B cell (primary cell): ENCODE results near the gene ARSA. TPM values are rescaled to one million over a fixed set of nuclear protein-coding genes. Genes with fewer than 3 reads are reported as not detected.

Experiments used
- ATAC-seq: fragments of 200-7000 bp; cut with Tn5 transposase; one replicate; pipeline ENCODE4 v1.10.0; 2021; ENCODE audit warnings: low read depth, mild to moderate bottlenecking, moderate number of reproducible peaks, moderate library complexity
- CTCF ChIA-PET: fragments of 350-600 bp; sonication (Branson Sonifier 250); formaldehyde crosslinking; loops from one replicate; lab custom pipeline; 2021; ENCODE audit warnings: antibody characterized with exemption, inconsistent platforms; lab: Charles Lee
- POLR2A ChIA-PET: fragments of 350-600 bp; sonication (Branson Sonifier 250); formaldehyde crosslinking; loops from one replicate; lab custom pipeline; 2021; ENCODE audit warnings: antibody characterized with exemption; lab: Charles Lee
- DNase-seq: peaks from one replicate; pipeline ENCODE4 v3.0.0; 2013
- H2AFZ ChIP-seq: 2 replicates; pipeline ENCODE4 v1.6.1; 2012; ENCODE audit warnings: mild to moderate bottlenecking, low read depth, low read length; ENCODE audit not compliant: insufficient read depth, poor library complexity, severe bottlenecking
- H3K27ac ChIP-seq, 2 donors: 1 replicate in 1 of 2; 2 replicates in 1 of 2; pipeline ENCODE4 v1.5.1; 2012 to 2013; ENCODE audit warnings: low read length in 2 of 2, mild to moderate bottlenecking in 2 of 2, moderate library complexity in 1 of 2
- H3K27me3 ChIP-seq, 4 experiments: fragments of 200-600 bp in 1 of 4; sonication (generic) in 1 of 4; replicated peaks in 1 of 4; 1 replicate in 2 of 4; 2 replicates in 2 of 4; pipeline versions ENCODE4 v1.6.1 to v1.7.0; 2013 to 2016; ENCODE audit warnings: low read length in 3 of 4, mild to moderate bottlenecking in 2 of 4, mixed read lengths in 1 of 4, moderate library complexity in 1 of 4; ENCODE audit not compliant: insufficient read depth in 4 of 4, control insufficient read depth in 3 of 4; ENCODE audit errors: control extremely low read depth in 1 of 4
- H3K36me3 ChIP-seq, 2 experiments: replicated peaks in 1 of 2; 1 replicate in 1 of 2; 2 replicates in 1 of 2; pipeline versions ENCODE4 v1.6.1 to v1.7.1; 2013; ENCODE audit warnings: low read length in 1 of 2; ENCODE audit not compliant: insufficient read depth in 2 of 2, control insufficient read depth in 1 of 2; ENCODE audit errors: control extremely low read depth in 1 of 2, extremely low read depth in 1 of 2
- H3K4me1 ChIP-seq, 2 donors: fragments of 200-600 bp in 1 of 2; sonication (generic) in 1 of 2; 1 replicate in 1 of 2; 2 replicates in 1 of 2; pipeline versions ENCODE4 v1.5.1 to v1.6.1; 2013 to 2017; ENCODE audit warnings: low read length in 2 of 2; ENCODE audit not compliant: control insufficient read depth in 2 of 2, insufficient read depth in 2 of 2
- H3K4me2 ChIP-seq: replicated peaks from 2 replicates; pipeline ENCODE3; 2012; ENCODE audit warnings: mild to moderate bottlenecking, low read depth, low read length; ENCODE audit not compliant: poor library complexity, severe bottlenecking
- H3K4me3 ChIP-seq, 5 experiments: fragments of 200-600 bp in 1 of 5; sonication (generic) in 1 of 5; 1 replicate in 3 of 5; 2 replicates in 2 of 5; pipeline versions ENCODE4 v1.5.1 to v1.7.0; 2011 to 2016; ENCODE audit warnings: low read length in 4 of 5, mild to moderate bottlenecking in 4 of 5, low read depth in 2 of 5, control low read depth in 1 of 5, moderate library complexity in 1 of 5; ENCODE audit not compliant: insufficient read depth in 1 of 5; ENCODE audit errors: control extremely low read depth in 1 of 5, extremely low read depth in 1 of 5
- H3K79me2 ChIP-seq: fragments of 200-600 bp; sonication (generic); one replicate; pipeline ENCODE4 v1.6.0; 2016; ENCODE audit warnings: low read length; ENCODE audit not compliant: control insufficient read depth, insufficient read depth
- H3K9ac ChIP-seq: fragments of 200-600 bp; sonication (generic); 2 replicates; pipeline ENCODE4 v1.6.1; 2017; ENCODE audit warnings: mild to moderate bottlenecking, low read length, moderate library complexity
- H3K9me3 ChIP-seq, 3 donors: one replicate each; pipeline versions ENCODE4 v1.6.1 to v1.7.1; 2013; ENCODE audit warnings: low read length in 2 of 3; ENCODE audit not compliant: control insufficient read depth in 2 of 3, insufficient read depth in 1 of 3; ENCODE audit errors: control extremely low read depth in 1 of 3
- H4K20me1 ChIP-seq: 2 replicates; pipeline ENCODE4 v1.6.0; 2012; ENCODE audit warnings: mild to moderate bottlenecking, low read length; ENCODE audit not compliant: insufficient read depth, control insufficient read depth, poor library complexity, severe bottlenecking
- H3K27ac Mint-ChIP-seq: one replicate; pipeline ENCODE4 v1.8.0; 2021; ENCODE audit warnings: mixed read lengths
- H3K27me3 Mint-ChIP-seq: one replicate; pipeline ENCODE4 v1.8.0; 2021; ENCODE audit warnings: mixed read lengths
- H3K4me1 Mint-ChIP-seq: one replicate; pipeline ENCODE4 v1.8.0; 2021; ENCODE audit warnings: mixed read lengths
- H3K4me3 Mint-ChIP-seq: one replicate; pipeline ENCODE4 v1.8.0; 2021; ENCODE audit warnings: mixed read lengths
- H3K9me3 Mint-ChIP-seq: one replicate; pipeline ENCODE4 v1.8.0; 2022; ENCODE audit warnings: mixed read lengths; ENCODE audit not compliant: insufficient read depth
- CTCF ChIP-seq: fragments of 200-600 bp; IDR thresholded peaks from one replicate; pipeline ENCODE4 v1.8.0; 2022; ENCODE audit warnings: antibody characterized with exemption, mild to moderate bottlenecking
- EZH2 ChIP-seq: IDR thresholded peaks from 2 replicates; pipeline ENCODE4 v1.6.1; 2012; ENCODE audit warnings: borderline replicate concordance, low read depth, mild to moderate bottlenecking, moderate library complexity, low read length; ENCODE audit not compliant: insufficient read depth, poor library complexity, severe bottlenecking
- WGBS: methylation state at CpG from one replicate; pipeline ENCODE4 v1.1.5; 2013; ENCODE audit warnings: missing lambda C conversion rate; ENCODE audit not compliant: insufficient coverage; 5-methylcytosine and 5-hydroxymethylcytosine counted together
- intact Hi-C: fragments of 100-400 bp; cut with micrococcal nuclease; formaldehyde crosslinking; loops from one replicate; pipeline ENCODE4 v1.10.0; 2022
- polyA plus RNA-seq: library from polyadenylated mRNA; depleted of rRNA; stranded (reverse); fragments of >200 nt; gene quantifications from 2 replicates; pipeline ENCODE4 v1.2.3, GENCODE V29; 2012
- total RNA-seq, 2 donors: library from RNA; stranded (reverse); fragments of 120-200 nt in 1 of 2; gene quantifications; 1 replicate in 1 of 2; 2 replicates in 1 of 2; pipeline versions ENCODE4 v1.2.3 to v1.2.4, GENCODE V29; 2013 to 2022

Gene ARSA
- total and polyA plus RNA-seq, 2 donors (not counting 1 experiment from before 2014, with no cell fraction given), result 82.0 to 128 TPM

- no peaks in the 10 kb centered on the region for H3K27me3 ChIP-seq
- ChIA-PET POLR2A (interaction anchor here (0.8 to 1.7 kb wide), 6 partner anchors 19 to 74 kb away, joined by 4 to 12 read pairs (median 6); partner anchors contain the start of genes LMF2, NCAPH2, SCO2 and SYCE3), CTCF (interaction anchor here (1.2 to 1.9 kb wide), 4 partner anchors 19 to 56 kb away, joined by 5 to 6 read pairs (median 5); partner anchors contain the start of genes SCO2 and SYCE3)
- ATAC-seq, result no peak
- intact Hi-C loops, result loop anchor here (1.0 to 5.0 kb wide), 8 partner anchors 20 to 330 kb away; partner anchors contain the start of genes ARSA, HDAC10, NCAPH2 and PPP6R2
- Mint-ChIP-seq H3K27me3 (no peaks in the 10 kb centered on the region), H3K27ac (peak overlapping the region; percentile 93), H3K4me3 (peak overlapping the region; percentile 89), H3K9me3 (no peaks in the 10 kb centered on the region), H3K4me1 (peaks cover 28% of the 10 kb centered on the region)
- H2AFZ ChIP-seq, result peak overlapping the region; percentile 90
- peak overlapping the region; percentile 82 to 96 for H3K27ac ChIP-seq
- no peak for TF ChIP-seq EZH2
- TF ChIP-seq CTCF, result no peak
- 10% methylated on average over 38 of the region's 39 CpGs for WGBS
- H3K4me2 ChIP-seq, result peak overlapping the region; percentile 84
- H3K9ac ChIP-seq, result peak overlapping the region; percentile 84
- peaks cover 0 to 17% of the 10 kb centered on the region in 2 experiments for H3K36me3 ChIP-seq
- no peak for DNase-seq
- peaks cover 14 to 25% of the 10 kb centered on the region in 2 donors for H3K4me1 ChIP-seq
- H3K4me3 ChIP-seq, result peak overlapping the region; percentile 17 to 91 (median 80)
- H3K9me3 ChIP-seq, result no peaks in the 10 kb centered on the region
- H4K20me1 ChIP-seq, result peaks cover 25% of the 10 kb centered on the region
- H3K79me2 ChIP-seq, result peaks cover 12% of the 10 kb centered on the region
These were observed 45.9 kb downstream of the ARSA start for GRCh38 chr22:50581950-50582492.
